Gastroesophageal sphincter (tissue), 3 donors: ENCODE measurements around the gene GRIK1.

ENCODE experiments used
- POLR2A ChIP-seq, 2 donors: fragments of 450-650 bp; IDR thresholded peaks; one replicate each; pipeline ENCODE4 v1.6.1; 2017; ENCODE audit warnings: antibody characterized with exemption in 2 of 2, mild to moderate bottlenecking in 2 of 2, moderate library complexity in 1 of 2
- POLR2AphosphoS5 ChIP-seq: sonication (generic); formaldehyde crosslinking; IDR thresholded peaks from one replicate; pipeline ENCODE4 v1.6.1; 2017; ENCODE audit warnings: antibody characterized with exemption
- TF ChIP-seq, protein P1 (sequence below), 4 experiments: fragments of 200-600 bp in 2 of 4; fragments of 450-650 bp in 2 of 4; sonication (generic) in 1 of 4; IDR thresholded peaks; one replicate each; pipeline ENCODE4 v1.5.1; 2017 to 2019; ENCODE audit warnings: antibody characterized with exemption in 4 of 4, mild to moderate bottlenecking in 2 of 4, moderate library complexity in 2 of 4

DNA sequence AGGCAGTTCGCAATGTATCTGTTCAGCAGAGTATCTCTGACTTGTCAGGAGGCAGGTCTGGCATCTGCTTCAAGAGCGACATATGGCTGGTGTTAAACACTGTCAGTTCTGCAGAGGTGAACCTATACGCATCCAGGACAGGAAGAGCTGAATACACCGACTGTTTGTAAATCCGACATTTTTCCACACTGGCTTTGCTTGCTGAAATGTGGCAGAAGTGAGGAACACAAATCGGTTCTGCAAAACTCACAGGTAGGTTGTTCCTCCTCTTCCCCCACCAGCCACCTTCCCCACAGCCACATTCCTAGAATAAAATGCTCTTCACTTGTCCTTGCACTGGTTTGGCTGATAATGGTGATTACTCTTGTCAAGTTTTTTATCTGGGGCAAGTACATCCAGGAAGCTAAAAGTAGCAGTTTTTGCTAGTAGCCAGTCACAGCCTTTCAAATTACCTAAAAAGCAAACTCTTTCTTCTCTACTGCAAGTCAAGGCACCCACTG, 289.2 kb downstream of the GRIK1 start:
- TF ChIP-seq POLR2AphosphoS5 (no peak), POLR2A (IDR thresholded peaks at IDR 0.05) (no peak)
- TF ChIP-seq, protein P1, sequence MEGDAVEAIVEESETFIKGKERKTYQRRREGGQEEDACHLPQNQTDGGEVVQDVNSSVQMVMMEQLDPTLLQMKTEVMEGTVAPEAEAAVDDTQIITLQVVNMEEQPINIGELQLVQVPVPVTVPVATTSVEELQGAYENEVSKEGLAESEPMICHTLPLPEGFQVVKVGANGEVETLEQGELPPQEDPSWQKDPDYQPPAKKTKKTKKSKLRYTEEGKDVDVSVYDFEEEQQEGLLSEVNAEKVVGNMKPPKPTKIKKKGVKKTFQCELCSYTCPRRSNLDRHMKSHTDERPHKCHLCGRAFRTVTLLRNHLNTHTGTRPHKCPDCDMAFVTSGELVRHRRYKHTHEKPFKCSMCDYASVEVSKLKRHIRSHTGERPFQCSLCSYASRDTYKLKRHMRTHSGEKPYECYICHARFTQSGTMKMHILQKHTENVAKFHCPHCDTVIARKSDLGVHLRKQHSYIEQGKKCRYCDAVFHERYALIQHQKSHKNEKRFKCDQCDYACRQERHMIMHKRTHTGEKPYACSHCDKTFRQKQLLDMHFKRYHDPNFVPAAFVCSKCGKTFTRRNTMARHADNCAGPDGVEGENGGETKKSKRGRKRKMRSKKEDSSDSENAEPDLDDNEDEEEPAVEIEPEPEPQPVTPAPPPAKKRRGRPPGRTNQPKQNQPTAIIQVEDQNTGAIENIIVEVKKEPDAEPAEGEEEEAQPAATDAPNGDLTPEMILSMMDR (IDR thresholded peaks at IDR 0.05) = no peak
